GM21447 (cell line): Measurements from ENCODE around the gene SIM2.
"Not testable (repeated sequence)": the region's sequence is repeated elsewhere in the genome, so short reads cannot be mapped to it uniquely, and the experiment has no call there.

Experiments
- ATAC-seq: cut with Tn5 transposase; IDR thresholded peaks from one replicate; pipeline ENCODE4 v1.9.1; 2021; ENCODE audit not compliant: unreplicated experiment

Gene SIM2, protein sequence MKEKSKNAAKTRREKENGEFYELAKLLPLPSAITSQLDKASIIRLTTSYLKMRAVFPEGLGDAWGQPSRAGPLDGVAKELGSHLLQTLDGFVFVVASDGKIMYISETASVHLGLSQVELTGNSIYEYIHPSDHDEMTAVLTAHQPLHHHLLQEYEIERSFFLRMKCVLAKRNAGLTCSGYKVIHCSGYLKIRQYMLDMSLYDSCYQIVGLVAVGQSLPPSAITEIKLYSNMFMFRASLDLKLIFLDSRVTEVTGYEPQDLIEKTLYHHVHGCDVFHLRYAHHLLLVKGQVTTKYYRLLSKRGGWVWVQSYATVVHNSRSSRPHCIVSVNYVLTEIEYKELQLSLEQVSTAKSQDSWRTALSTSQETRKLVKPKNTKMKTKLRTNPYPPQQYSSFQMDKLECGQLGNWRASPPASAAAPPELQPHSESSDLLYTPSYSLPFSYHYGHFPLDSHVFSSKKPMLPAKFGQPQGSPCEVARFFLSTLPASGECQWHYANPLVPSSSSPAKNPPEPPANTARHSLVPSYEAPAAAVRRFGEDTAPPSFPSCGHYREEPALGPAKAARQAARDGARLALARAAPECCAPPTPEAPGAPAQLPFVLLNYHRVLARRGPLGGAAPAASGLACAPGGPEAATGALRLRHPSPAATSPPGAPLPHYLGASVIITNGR

DNA sequence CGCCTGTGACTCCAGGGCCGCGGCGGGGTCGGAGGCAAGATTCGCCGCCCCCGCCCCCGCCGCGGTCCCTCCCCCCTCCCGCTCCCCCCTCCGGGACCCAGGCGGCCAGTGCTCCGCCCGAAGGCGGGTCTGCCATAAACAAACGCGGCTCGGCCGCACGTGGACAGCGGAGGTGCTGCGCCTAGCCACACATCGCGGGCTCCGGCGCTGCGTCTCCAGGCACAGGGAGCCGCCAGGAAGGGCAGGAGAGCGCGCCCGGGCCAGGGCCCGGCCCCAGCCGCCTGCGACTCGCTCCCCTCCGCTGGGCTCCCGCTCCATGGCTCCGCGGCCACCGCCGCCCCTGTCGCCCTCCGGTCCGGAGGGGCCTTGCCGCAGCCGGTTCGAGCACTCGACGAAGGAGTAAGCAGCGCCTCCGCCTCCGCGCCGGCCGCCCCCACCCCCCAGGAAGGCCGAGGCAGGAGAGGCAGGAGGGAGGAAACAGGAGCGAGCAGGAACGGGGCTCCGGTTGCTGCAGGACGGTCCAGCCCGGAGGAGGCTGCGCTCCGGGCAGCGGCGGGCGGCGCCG lies at the start of gene SIM2:
SIM2 (plus strand) TSS at position 135 of the 565 bp plus-strand sequence. CDS start 632 bp downstream, outside the sequence.
- ATAC-seq: no peak

DNA sequence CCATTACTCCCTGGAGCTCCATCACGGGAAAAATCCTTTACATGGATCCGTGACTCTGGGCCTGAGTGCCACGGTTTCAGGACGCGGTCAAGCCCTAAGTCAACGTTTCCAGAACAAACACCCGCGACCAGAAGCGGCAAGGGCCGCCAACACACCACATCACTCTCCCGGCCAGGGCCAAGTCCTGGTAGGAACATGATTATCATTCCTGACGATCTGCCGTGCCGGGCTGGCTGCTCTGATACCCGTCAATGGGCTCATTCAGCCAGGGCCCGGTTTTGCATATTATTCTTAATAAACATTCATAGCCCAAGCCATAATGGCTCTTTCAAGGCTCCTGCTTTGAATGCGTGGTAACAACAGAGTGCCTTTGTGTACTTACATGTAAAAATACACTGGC lies 44.6 kb upstream of the SIM2 start:
- no peak for ATAC-seq

DNA sequence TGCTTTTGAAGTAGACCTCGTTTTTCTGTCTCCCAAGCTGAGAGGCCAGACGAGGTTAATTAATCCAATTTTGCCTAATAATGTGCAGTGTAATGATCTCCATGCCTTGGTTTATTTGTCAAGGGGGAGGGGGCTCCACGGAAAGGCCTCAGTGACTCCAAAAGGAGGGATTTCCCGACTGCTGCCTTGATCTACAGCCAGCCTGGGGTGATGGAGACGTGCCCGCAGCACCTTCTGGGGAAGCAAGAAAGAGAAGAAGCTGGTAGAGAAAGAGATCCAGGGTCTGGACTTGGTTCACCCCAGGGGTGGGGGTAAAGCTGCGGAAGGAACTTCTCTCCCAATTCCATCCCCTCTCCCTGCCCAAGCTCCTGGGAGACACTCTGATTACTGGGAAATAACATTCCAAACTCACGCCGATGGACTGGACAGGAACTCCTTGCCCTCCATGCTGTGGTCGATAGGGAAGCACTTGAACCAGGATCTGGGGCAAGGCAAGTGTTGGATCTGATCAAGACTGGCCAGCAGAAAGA lies 44.1 kb upstream of the SIM2 start:
- ATAC-seq: no peak

DNA sequence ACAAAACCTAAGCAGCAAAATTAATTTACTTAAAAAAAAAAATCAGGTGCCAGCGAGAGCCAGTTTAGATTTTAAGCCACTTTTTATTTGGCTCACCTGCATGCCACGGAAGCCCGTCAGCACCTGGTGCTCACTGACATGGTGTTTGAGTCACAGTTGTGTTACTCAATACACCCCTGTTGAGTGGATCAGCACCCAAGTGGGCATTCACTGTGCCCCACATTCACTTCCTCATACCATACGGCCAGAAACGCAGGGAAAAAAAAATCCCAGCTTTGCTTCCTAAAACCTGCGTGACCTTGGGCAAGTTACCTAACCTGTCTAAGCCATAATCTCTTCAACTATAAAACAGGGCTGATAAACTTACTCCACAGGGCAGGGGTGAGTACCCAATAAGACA lies 42.8 kb upstream of the SIM2 start:
- no peak for ATAC-seq

DNA sequence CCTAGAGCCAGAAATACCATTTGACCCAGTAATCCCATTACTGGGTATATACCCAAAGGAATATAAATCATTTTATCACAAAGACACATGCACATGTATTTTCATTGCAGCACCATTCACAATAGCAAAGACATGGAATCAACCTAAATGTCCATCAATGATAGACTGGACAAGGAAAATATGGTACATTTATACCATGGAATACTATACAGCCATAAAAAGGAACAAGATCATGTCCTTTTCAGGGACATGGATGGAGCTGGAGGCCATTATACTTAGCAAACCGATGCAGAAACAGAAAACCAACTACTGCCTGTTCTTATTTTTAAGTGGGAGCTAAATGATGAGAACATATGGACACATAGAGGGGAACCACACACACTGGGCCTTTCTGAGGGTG lies 41.6 kb upstream of the SIM2 start:
- not testable (repeated sequence) for ATAC-seq

DNA sequence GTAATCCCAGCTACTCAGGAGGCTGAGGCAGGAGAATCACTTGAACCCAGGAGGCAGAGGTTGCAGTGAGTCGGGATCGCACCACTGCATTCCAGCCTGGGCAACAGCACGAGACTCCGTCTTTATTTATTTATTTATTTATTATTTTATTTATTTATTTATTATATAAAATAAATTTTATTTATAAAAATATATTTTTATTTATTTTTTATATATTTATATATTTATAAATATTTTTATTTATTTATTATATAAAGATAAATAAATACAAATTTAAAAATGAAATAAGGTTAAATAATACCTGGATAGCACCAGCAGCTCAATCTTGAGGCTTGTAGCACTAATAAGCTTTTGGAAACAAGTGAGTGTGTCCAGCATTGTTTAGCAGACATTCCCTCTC lies 40.9 kb upstream of the SIM2 start:
- no peak for ATAC-seq

DNA sequence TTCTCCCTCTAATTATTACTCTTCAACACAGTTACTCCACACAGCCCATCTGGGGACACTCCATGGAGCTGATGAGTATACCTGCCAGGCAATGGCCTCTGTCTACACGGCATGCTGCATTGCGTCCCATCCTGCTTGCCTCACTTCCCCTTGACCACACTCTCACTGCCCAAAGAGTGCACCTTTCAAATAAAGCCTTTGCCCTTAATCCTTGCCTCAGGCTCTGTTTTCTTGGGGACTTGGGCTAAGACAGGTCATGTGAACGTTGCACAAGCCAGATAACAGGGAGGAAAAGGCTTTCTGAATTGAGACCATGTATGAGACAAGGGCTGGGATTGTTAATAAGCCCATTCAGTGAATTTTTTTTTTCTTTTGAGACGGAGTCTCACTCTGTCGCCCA lies 40.0 kb upstream of the SIM2 start:
- no peak for ATAC-seq

DNA sequence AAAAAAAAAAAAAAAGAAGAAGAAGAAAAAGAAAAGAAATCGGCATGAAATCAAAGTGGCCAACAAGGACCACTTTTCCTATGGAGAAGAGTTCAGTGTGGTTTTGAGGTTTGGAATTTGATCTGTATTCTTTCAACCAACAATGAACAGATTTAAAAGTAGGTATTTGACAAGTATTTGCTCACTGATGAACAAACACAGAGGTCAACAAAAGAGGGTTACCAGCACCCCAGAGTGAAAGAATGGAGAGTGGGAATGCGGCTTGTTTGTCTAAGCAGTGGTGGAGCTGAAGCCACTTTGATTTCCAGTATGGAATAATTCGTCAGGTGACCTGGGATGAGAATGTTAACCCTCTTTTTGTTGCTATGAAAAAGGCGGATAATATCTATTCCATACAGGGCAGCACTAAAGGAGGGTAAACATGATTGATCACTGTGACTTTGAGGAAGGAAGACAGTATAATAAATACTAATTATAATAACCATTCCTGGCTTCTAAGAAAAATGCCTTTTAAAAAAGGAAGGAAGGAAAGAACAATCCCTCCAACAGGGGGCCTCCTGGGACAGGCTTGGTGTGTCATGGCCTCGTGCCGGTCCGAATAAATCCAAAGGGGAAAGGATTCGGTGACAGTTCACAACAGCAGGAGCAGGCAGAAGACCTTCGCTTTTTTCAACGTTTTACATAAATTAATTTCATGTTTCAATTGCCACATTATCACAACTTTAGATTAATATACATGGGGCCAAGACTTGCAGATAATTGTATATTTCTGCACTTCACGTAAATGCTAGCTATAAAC lies 37.2 kb upstream of the SIM2 start:
- ATAC-seq: no peak

DNA sequence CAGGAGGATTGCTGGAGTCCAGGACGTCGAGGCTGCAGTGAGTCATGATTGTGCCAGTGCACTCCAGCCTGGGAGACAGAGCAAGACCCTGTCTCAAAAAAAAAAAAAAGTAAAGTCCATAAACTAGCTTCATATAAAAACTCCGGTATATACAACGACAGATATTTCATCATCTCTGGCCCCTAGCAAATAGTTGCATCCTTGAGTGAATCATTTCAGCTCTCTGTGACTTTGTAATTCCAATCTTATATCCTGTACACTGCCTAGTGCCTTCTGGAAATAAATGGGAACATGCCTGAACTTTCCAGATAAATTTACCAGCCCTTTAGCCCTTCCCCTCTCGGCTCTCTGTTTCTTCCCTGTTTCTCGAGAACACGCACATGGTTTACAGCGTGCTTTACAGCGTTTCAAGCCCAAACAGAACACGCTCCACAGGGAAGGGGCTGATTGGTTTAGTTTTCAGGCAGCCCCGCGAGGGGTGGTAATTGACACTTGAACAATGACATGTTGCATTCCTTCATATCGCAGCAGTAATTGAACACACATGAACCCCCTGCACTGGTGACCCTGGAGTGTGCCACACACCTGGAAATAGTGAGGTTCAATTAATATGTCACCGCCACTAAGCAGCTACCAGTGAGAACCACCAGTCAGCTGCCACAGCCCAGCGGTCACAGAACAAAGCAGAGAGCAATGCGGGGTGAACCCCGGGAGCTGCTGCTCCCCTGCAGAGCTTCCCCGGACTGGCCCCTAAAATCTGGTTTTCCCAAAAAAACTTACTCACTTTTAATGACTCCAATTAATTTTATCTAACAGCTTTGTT lies 35.7 kb upstream of the SIM2 start:
- no peak for ATAC-seq

DNA sequence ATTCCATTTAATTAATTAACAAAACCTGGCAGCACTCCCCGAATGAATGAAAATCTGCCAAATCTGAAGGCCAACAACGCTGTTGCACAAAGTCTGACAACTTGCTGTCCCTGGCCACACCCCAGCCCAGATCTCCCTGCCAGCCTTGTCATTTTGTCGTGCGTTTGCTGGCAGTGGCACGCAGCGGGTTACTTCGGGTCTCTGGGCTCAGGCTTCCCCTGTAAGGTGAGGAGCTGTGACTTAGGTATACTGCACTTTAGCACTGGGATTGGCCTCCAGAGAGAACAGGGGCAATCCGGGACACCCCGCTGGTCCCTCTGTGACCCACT lies 34.3 kb upstream of the SIM2 start:
- ATAC-seq: no peak

DNA sequence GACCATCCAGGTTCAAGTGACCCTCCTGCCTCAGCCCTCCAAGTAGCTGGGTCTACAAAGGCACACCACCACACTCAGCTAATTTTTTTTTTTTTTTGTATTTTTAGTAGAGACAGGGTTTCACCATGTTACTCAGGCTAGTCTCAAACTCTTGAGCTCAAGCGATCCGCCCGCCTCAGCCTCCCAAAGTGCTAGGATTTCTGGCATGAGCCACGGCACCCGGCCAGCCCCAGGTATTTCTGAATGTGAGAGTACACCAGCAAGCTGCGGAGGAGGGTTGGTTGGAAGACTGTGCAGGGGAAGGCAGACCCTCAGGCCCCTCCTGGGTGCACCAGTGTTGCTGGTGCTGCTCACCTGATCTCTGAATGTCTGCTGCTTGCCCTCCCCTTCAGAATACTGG lies 33.1 kb upstream of the SIM2 start:
- ATAC-seq: no peak

DNA sequence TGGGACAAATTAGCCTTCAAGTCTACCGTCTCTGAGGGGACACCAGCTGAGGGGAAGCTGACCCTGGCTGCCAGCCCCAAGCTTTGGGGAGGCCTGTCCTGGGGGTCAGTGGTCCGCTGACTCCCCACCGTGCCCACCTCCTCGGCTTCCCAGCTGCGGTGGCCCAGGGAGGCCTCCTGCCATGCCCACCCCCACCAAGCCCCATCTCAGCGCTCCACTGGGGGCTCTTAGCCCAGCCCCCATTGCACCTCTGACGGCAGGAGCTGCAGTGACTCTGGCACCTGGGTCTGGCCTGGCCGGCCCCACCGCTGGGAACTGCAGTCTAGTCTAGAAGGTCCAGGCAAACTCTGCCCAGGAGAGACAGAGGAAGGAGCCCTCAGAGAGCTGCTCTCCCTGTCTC lies 30.2 kb upstream of the SIM2 start:
- no peak for ATAC-seq

DNA sequence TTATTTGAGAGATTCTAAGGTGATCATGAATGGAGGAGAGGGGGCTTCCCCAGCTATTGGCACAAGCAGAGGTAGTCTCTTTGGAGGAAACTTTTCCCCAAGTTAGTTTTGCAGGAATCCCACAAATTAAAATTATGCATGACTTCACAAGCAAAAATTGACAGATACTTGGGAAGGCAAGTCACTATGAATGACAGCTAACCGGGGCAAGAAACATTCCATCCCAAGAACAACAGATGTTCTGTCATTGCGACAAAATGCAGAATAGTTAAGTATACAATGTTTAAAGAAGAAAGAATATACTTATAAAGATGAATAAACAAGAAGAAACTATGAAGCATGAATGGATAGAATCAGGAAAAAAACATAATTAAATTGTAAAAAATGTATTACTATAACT lies 27.1 kb upstream of the SIM2 start:
- ATAC-seq: no peak

DNA sequence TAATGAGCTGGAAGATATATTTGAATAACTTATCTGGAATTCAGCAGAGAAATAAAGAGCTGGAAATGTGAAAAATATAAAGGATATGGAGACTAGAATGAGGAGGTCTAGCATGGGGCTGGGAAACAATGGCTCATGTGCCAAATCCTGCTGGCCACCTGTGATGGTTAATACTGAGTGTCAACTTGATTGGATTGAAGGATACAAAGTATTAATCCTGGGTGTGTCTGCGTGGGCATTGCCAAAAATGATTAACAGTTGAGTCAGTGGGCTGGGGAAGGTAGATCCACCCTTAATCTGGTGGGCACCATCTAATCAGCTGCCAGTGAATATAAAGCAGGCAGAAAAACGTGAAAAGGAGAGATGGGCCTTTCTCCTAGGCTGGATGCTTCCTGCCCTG lies 26.6 kb upstream of the SIM2 start:
- not testable (repeated sequence) for ATAC-seq

DNA sequence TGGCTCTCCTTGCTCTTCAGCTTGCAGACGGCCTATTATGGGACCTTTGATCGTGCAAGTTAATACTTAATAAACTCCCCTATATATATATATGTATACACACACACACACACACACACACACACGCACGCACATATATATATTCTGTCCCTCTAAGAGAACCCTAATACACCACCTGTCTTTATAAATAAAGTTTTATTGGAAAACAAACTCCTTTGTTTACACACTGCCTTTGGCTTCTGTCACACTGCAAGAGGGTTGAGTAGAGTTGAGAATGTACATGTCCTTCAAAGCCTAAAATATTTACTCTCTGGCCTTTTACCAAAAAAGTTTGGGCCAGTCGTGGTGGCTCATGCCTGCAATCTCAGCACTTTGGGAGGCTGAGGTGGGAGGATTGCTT lies 26.2 kb upstream of the SIM2 start:
- no peak for ATAC-seq

DNA sequence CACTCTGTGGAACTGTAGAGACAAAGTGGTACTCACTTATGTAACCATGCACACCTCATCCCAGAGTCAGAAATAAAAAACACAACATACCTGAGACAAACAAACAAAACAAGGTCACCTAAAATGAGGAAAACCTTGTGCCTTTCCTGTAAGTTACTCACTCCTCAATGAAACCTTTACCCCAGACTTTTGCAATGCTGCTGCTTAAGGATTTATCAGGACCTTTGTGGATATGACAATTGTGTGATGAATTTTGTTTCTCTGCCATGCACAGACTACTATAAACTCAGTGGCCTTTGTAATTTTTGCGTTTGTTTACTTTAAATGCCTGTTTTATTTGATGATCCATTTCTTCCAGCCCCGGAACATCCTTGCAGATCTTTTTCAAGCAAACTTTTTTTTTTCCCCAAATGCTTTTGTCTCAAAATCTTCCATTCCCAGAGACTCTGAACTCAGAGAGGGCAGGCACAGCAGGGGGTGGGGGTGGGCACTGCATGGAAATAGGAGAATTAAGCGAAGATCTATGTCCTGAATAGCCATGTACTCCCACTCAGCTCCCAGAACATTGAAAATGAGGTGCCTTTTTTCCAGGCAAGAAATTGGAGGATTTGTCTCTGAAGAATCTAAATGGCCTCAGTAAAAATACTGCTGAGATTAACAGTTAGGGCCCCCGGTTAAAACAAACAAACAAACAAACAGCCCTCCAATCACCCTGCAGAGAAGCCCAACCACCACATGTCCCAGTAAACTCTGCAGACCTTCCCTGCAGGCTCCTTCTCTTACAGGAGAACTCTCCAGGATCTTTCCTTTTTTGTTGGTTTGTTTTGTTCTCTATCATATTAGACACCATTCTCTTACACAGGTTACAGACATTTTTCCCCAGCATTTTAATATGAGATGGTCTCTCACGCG lies 22.6 kb upstream of the SIM2 start:
- no peak for ATAC-seq

DNA sequence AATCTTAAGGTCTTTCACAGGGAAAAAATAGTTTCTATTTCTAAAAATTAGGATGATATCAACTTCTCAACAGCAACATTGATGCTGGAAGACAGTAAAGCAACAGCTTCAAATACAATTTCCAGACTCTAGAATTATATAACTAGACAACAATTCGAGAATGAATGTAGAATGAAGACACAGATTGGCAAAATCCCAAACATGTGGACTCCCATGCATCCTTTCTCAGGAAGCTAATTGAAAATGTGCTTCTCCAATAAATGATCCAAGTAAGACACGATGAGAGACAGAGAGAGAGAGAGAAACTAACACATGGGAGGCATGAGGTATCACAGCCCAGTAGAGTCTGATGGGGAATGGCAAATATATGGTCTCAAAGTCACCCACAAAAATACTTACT lies 21.5 kb upstream of the SIM2 start:
- no peak for ATAC-seq

DNA sequence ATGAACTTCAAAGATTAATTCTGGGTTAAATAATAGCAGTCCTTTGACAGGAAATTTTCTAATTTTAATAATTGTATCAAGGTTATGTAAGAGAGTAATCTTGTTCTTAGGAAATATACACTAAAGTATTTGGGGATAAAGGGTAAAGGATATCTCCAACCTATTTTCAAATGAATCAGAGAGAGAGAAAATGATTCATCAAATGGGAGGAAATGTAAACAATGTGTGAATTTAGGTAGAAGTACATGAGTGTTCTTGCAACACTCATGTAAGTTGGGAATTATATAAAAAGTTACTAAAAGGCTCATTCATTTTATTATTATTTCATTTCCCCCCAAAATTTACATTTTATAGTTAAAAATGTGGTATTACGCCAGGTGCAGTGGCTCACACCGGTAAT lies 20.4 kb upstream of the SIM2 start:
- no peak for ATAC-seq

DNA sequence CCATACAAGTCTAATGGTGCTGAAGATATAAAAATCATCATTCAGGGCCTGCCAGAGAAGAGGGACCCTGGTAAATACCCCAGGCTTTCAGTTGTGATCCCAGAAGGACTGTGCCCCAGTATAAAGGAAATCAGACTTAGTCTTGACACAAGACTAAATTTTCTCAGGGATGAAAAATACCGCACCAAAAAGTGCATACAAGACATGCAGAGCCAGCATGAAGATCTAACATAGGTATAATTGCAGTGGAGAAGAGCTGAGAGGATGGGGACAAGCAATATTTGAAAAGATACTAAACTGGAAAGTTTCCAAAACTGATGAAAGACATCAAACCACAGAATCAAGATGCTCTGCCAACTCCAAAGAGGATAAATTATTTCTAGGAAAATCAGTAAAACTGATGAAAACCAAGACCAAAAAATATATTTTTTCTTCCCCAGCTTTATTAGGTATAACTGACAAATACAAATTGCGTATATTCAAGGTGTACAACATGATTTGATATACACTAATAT lies 17.7 kb upstream of the SIM2 start:
- ATAC-seq: no peak
